H9 (cell line): ENCODE measurements around the gene PACS1. TPM values are rescaled to one million over a fixed set of nuclear protein-coding genes. Genes with fewer than 3 reads are reported as not detected.

Experiments
- DNase-seq: peaks from one replicate; pipeline ENCODE4 v3.0.0-alpha.2; 2017
- H2AFZ ChIP-seq: one replicate; pipeline ENCODE4 v1.6.1; 2013; ENCODE audit warnings: mild to moderate bottlenecking, low read length, control low read depth, moderate library complexity
- H2AK5ac ChIP-seq: 2 replicates; pipeline ENCODE4 v1.6.1; 2013; ENCODE audit warnings: low read length, control low read depth, mixed read lengths; ENCODE audit not compliant: insufficient read length
- H2BK120ac ChIP-seq: one replicate; pipeline ENCODE4 v1.6.1; 2013; ENCODE audit warnings: low read depth, mild to moderate bottlenecking, low read length, control low read depth, inconsistent platforms; ENCODE audit not compliant: poor library complexity, severe bottlenecking
- H2BK12ac ChIP-seq: 2 replicates; pipeline ENCODE4 v1.6.1; 2013; ENCODE audit warnings: low read length, control low read depth, mixed read lengths, low read depth; ENCODE audit not compliant: insufficient read length
- H2BK15ac ChIP-seq: 2 replicates; pipeline ENCODE4 v1.6.1; 2013; ENCODE audit warnings: low read depth, low read length, control low read depth
- H2BK20ac ChIP-seq: one replicate; pipeline ENCODE4 v1.6.1; 2013; ENCODE audit warnings: low read depth, mild to moderate bottlenecking, low read length, control low read depth, inconsistent platforms; ENCODE audit not compliant: poor library complexity, severe bottlenecking
- H2BK5ac ChIP-seq: 2 replicates; pipeline ENCODE4 v1.6.1; 2013; ENCODE audit warnings: low read length, control low read depth, mixed read lengths; ENCODE audit not compliant: insufficient read length
- H3K14ac ChIP-seq: 2 replicates; pipeline ENCODE4 v1.6.1; 2013; ENCODE audit warnings: low read length, control low read depth; ENCODE audit not compliant: insufficient read depth
- H3K18ac ChIP-seq: 2 replicates; pipeline ENCODE4 v1.6.1; 2013; ENCODE audit warnings: low read depth, mild to moderate bottlenecking, mixed read lengths, low read length, control low read depth; ENCODE audit not compliant: insufficient read length
- H3K23ac ChIP-seq: 2 replicates; pipeline ENCODE4 v1.6.1; 2013; ENCODE audit warnings: low read length, control low read depth, mixed read lengths, low read depth; ENCODE audit not compliant: insufficient read length
- H3K23me2 ChIP-seq: 2 replicates; pipeline ENCODE4 v1.6.1; 2013; ENCODE audit warnings: low read depth, mild to moderate bottlenecking, mixed read lengths, low read length, control low read depth; ENCODE audit not compliant: insufficient read length, poor library complexity, severe bottlenecking
- H3K27ac ChIP-seq: 2 replicates; pipeline ENCODE4 v1.5.1; 2013; ENCODE audit warnings: low read length, control low read depth, mixed read lengths, low read depth; ENCODE audit not compliant: insufficient read length
- H3K27me3 ChIP-seq: 2 replicates; pipeline ENCODE4 v1.6.1; 2013; ENCODE audit warnings: low read length, control low read depth, inconsistent platforms; ENCODE audit not compliant: insufficient read depth
- H3K4ac ChIP-seq: 2 replicates; pipeline ENCODE4 v1.6.1; 2013; ENCODE audit warnings: low read depth, mild to moderate bottlenecking, control low read depth, inconsistent platforms, low read length, moderate library complexity
- H3K4me1 ChIP-seq: 2 replicates; pipeline ENCODE4 v1.6.1; 2013; ENCODE audit warnings: low read length, control low read depth, inconsistent platforms; ENCODE audit not compliant: insufficient read depth
- H3K4me2 ChIP-seq: 2 replicates; pipeline ENCODE4 v1.6.1; 2013; ENCODE audit warnings: low read length, control low read depth, mixed read lengths; ENCODE audit not compliant: insufficient read length, insufficient read depth
- H3K56ac ChIP-seq: 2 replicates; pipeline ENCODE4 v1.6.1; 2013; ENCODE audit warnings: low read depth, mild to moderate bottlenecking, mixed read lengths, low read length, control low read depth; ENCODE audit not compliant: insufficient read length
- H3K79me1 ChIP-seq: 2 replicates; pipeline ENCODE4 v1.6.1; 2013; ENCODE audit warnings: low read depth, mild to moderate bottlenecking, moderate library complexity, low read length, control low read depth, inconsistent platforms; ENCODE audit not compliant: insufficient read depth, poor library complexity, severe bottlenecking
- H3K79me2 ChIP-seq: 2 replicates; pipeline ENCODE4 v1.6.1; 2013; ENCODE audit warnings: low read length, control low read depth, inconsistent platforms; ENCODE audit not compliant: insufficient read depth
- H3K9ac ChIP-seq: 2 replicates; pipeline ENCODE4 v1.6.1; 2013; ENCODE audit warnings: low read length, control low read depth, mixed read lengths; ENCODE audit not compliant: insufficient read length; ENCODE audit errors: extremely low read depth
- H3K9me3 ChIP-seq: one replicate; pipeline ENCODE4 v1.6.1; 2013; ENCODE audit warnings: low read depth, low read length, inconsistent platforms; ENCODE audit not compliant: control insufficient read depth
- H3T11ph ChIP-seq: one replicate; pipeline ENCODE4 v1.6.1; 2013; ENCODE audit warnings: mild to moderate bottlenecking, low read length, control low read depth, inconsistent platforms
- H4K20me1 ChIP-seq: one replicate; pipeline ENCODE4 v1.6.1; 2013; ENCODE audit not compliant: control insufficient read depth, insufficient read length, insufficient read depth
- H4K5ac ChIP-seq: 2 replicates; pipeline ENCODE4 v1.6.1; 2013; ENCODE audit warnings: low read depth, mild to moderate bottlenecking, mixed read lengths, low read length, control low read depth; ENCODE audit not compliant: insufficient read length
- H4K8ac ChIP-seq: replicated peaks from 2 replicates; pipeline ENCODE4 v1.6.1; 2013; ENCODE audit warnings: low read length, control low read depth, mixed read lengths, low read depth; ENCODE audit not compliant: insufficient read length
- H4K91ac ChIP-seq: 2 replicates; pipeline ENCODE4 v1.6.1; 2013; ENCODE audit warnings: low read depth, mild to moderate bottlenecking, moderate library complexity, mixed read lengths, low read length, control low read depth; ENCODE audit not compliant: insufficient read length
- H3K27ac Mint-ChIP-seq, 3 experiments: 2 replicates in 2 of 3; 3 replicates in 1 of 3; pipeline ENCODE4 v1.8.0; 2020 to 2021; ENCODE audit warnings: mixed read lengths in 3 of 3, mild to moderate bottlenecking in 1 of 3, moderate library complexity in 1 of 3
- H3K27me3 Mint-ChIP-seq: 2 replicates; pipeline ENCODE4 v1.8.0; 2021; ENCODE audit warnings: low read depth, mild to moderate bottlenecking, moderate library complexity, mixed read lengths
- H3K36me3 Mint-ChIP-seq, 3 experiments: 2 replicates in 2 of 3; 3 replicates in 1 of 3; pipeline ENCODE4 v1.8.0; 2020 to 2021; ENCODE audit warnings: low read depth in 3 of 3, mixed read lengths in 3 of 3; ENCODE audit not compliant: insufficient read depth in 1 of 3
- H3K4me1 Mint-ChIP-seq, 2 experiments: 2 replicates each; pipeline ENCODE4 v1.8.0; 2020; ENCODE audit warnings: mixed read lengths in 2 of 2
- H3K4me3 Mint-ChIP-seq, 2 experiments: 2 replicates in 1 of 2; 3 replicates in 1 of 2; pipeline ENCODE4 v1.8.0; 2020 to 2021; ENCODE audit warnings: mild to moderate bottlenecking in 2 of 2, mixed read lengths in 2 of 2, moderate library complexity in 1 of 2
- H3K9me3 Mint-ChIP-seq, 2 experiments: 2 replicates in 1 of 2; 3 replicates in 1 of 2; pipeline ENCODE4 v1.8.0; 2020; ENCODE audit warnings: mild to moderate bottlenecking in 2 of 2, mixed read lengths in 2 of 2, moderate library complexity in 1 of 2
- CTCF ChIP-seq: fragments of 200-600 bp; sonication (generic); conservative IDR thresholded peaks from 3 replicates; pipeline ENCODE4 v1.8.0; 2021; ENCODE audit warnings: antibody characterized with exemption, mild to moderate bottlenecking
- WGBS: extraction: QIAGEN DNeasy Blood & Tissue Kit; methylation state at CpG from one replicate; pipeline ENCODE4 v1.1.7; 2013; ENCODE audit warnings: missing lambda C conversion rate, low lambda C conversion rate, mixed read lengths; ENCODE audit not compliant: insufficient read length; ENCODE audit errors: extremely low coverage; 5-methylcytosine and 5-hydroxymethylcytosine counted together
- total RNA-seq: library from RNA; stranded (reverse); gene quantifications from 2 replicates; pipeline ENCODE4 v1.2.1, GENCODE V29; 2021

Gene PACS1
- total RNA-seq, 1 experiment from 2014 or later = 35.5 TPM

GRCh38 chr11:66203847-66204246 is 133.8 kb downstream of the PACS1 start:
- TF ChIP-seq CTCF = no peak
- no peak overlapping the region for H3K9ac ChIP-seq
- no peak overlapping the region for H2AFZ ChIP-seq
- Mint-ChIP-seq H3K4me3 (no peak overlapping the region), H3K4me1 (no peaks in the 10 kb centered on the region), H3K36me3 (peaks cover 3 to 17% (median 15%) of the 10 kb centered on the region in 3 experiments), H3K9me3 (peaks cover 27 to 39% of the 10 kb centered on the region in 2 experiments), H3K27me3 (no peaks in the 10 kb centered on the region), H3K27ac (no peak overlapping the region)
- H2BK15ac ChIP-seq = no peak overlapping the region
- no peak overlapping the region for H2BK120ac ChIP-seq
- H3K23ac ChIP-seq = no peak overlapping the region
- no peaks in the 10 kb centered on the region for H3K23me2 ChIP-seq
- no peaks in the 10 kb centered on the region for H4K20me1 ChIP-seq
- H3K79me2 ChIP-seq = no peaks in the 10 kb centered on the region
- no peak overlapping the region for H3K27ac ChIP-seq
- H2BK20ac ChIP-seq = no peak overlapping the region
- no peak overlapping the region for H2BK12ac ChIP-seq
- H2AK5ac ChIP-seq = no peak overlapping the region
- DNase-seq = no peak
- no peak overlapping the region for H3K56ac ChIP-seq
- no peak overlapping the region for H4K91ac ChIP-seq
- no peaks in the 10 kb centered on the region for H3K4me1 ChIP-seq
- H3K4me2 ChIP-seq = no peak overlapping the region
- H2BK5ac ChIP-seq = no peak overlapping the region
- no peak overlapping the region for H3K4ac ChIP-seq
- WGBS = no CpG with 5 or more reads among the region's 3 CpGs
- no peak overlapping the region for H3K18ac ChIP-seq
- H4K5ac ChIP-seq = no peak overlapping the region
- no peaks in the 10 kb centered on the region for H3K79me1 ChIP-seq
- no peak overlapping the region for H3K14ac ChIP-seq
- H3K9me3 ChIP-seq = no peaks in the 10 kb centered on the region
- H3T11ph ChIP-seq = no peak overlapping the region
- H4K8ac ChIP-seq = no peak overlapping the region
- no peaks in the 10 kb centered on the region for H3K27me3 ChIP-seq
